ENCODE measurements around the gene NDUFB3. TPM values are rescaled to one million over a fixed set of nuclear protein-coding genes. Genes with fewer than 3 reads are reported as not detected.
A peak's percentile ranks its signal among the peaks of the same experiment; 100 is the strongest.

The NDUFB3 gene
- total RNA-seq, 2 donors from 2014 or later = 28.1 to 32.1 TPM

GRCh38 chr2:201126308-201127151 is 54.7 kb downstream of the NDUFB3 start:
- Histone ChIP-seq H3K4me3 (peak overlapping the region; percentile 60), H3K27ac (peak overlapping the region; percentile 64 to 83), H3K27me3 (replicated peaks; ENCODE audit: insufficient read depth) (no peaks in the 10 kb centered on the region), H3K9me3 (no peaks in the 10 kb centered on the region), H3K4me1 (ENCODE audit: control insufficient read depth in 1 of 2, low read depth in 2 of 2) (peaks cover 91 to 94% of the 10 kb centered on the region in 2 donors), H3K36me3 (no peaks in the 10 kb centered on the region)
- DNase-seq (ENCODE audit: low spot score) = no peak
- no peak for TF ChIP-seq CTCF (IDR thresholded peaks at IDR 0.05)
- ATAC-seq (ENCODE audit: insufficient number of reproducible peaks, low FRiP score, low read depth) = no peak

GRCh38 chr2:201127152-201127511 is 55.3 kb downstream of the NDUFB3 start:
- DNase-seq (ENCODE audit: low spot score) = no peak
- Histone ChIP-seq H3K36me3 (no peaks in the 10 kb centered on the region), H3K27ac (peak overlapping the region; percentile 64 to 83), H3K4me1 (ENCODE audit: control insufficient read depth in 1 of 2, low read depth in 2 of 2) (peaks cover 89 to 93% of the 10 kb centered on the region in 2 donors), H3K9me3 (no peaks in the 10 kb centered on the region), H3K4me3 (peak overlapping the region; percentile 60), H3K27me3 (replicated peaks; ENCODE audit: insufficient read depth) (no peaks in the 10 kb centered on the region)
- no peak for TF ChIP-seq CTCF (IDR thresholded peaks at IDR 0.05)
- no peak for ATAC-seq (ENCODE audit: insufficient number of reproducible peaks, low FRiP score, low read depth)

GRCh38 chr2:201127570-201127969 is 55.8 kb downstream of the NDUFB3 start:
- ATAC-seq (ENCODE audit: insufficient number of reproducible peaks, low FRiP score, low read depth) (peak; percentile 74), DNase-seq (ENCODE audit: low spot score) (no peak)
- Histone ChIP-seq H3K4me1 (ENCODE audit: control insufficient read depth in 1 of 2, low read depth in 2 of 2) (peaks cover 86 to 90% of the 10 kb centered on the region in 2 donors), H3K36me3 (no peaks in the 10 kb centered on the region), H3K27ac (peak overlapping the region; percentile 64 to 83), H3K27me3 (replicated peaks; ENCODE audit: insufficient read depth) (no peaks in the 10 kb centered on the region), H3K9me3 (no peaks in the 10 kb centered on the region), H3K4me3 (peak overlapping the region; percentile 60)
- no peak for TF ChIP-seq CTCF (IDR thresholded peaks at IDR 0.05)

GRCh38 chr2:201128033-201128432 is 56.2 kb downstream of the NDUFB3 start:
- Histone ChIP-seq H3K27ac (peak overlapping the region in 1 of 2 donors; percentile 83), H3K4me3 (peak overlapping the region; percentile 60), H3K9me3 (no peaks in the 10 kb centered on the region), H3K4me1 (ENCODE audit: control insufficient read depth in 1 of 2, low read depth in 2 of 2) (peaks cover 82 to 90% of the 10 kb centered on the region in 2 donors), H3K36me3 (no peaks in the 10 kb centered on the region), H3K27me3 (replicated peaks; ENCODE audit: insufficient read depth) (no peaks in the 10 kb centered on the region)
- no peak for DNase-seq (ENCODE audit: low spot score)
- no peak for TF ChIP-seq CTCF (IDR thresholded peaks at IDR 0.05)
- ATAC-seq (ENCODE audit: insufficient number of reproducible peaks, low FRiP score, low read depth) = no peak

- H3K9me3 ChIP-seq = no peaks in the 10 kb centered on the region
- H3K4me1 ChIP-seq (ENCODE audit: control insufficient read depth in 1 of 2, low read depth in 2 of 2) = peaks cover 72 to 83% of the 10 kb centered on the region in 2 donors
- no peaks in the 10 kb centered on the region for H3K27me3 ChIP-seq (replicated peaks; ENCODE audit: insufficient read depth)
- TF ChIP-seq CTCF (IDR thresholded peaks at IDR 0.05) = no peak
- ATAC-seq (ENCODE audit: insufficient number of reproducible peaks, low FRiP score, low read depth) (no peak), DNase-seq (ENCODE audit: low spot score) (no peak)
- peaks cover 7% of the 10 kb centered on the region for H3K36me3 ChIP-seq
- H3K4me3 ChIP-seq = peak overlapping the region; percentile 13
- H3K27ac ChIP-seq = peak overlapping the region; percentile 1 to 83
Measured at GRCh38 chr2:201128933-201129505, 57.2 kb downstream of the NDUFB3 start.
